ENCODE measurements around the gene FBXL14.

FBXL14 gene, protein sequence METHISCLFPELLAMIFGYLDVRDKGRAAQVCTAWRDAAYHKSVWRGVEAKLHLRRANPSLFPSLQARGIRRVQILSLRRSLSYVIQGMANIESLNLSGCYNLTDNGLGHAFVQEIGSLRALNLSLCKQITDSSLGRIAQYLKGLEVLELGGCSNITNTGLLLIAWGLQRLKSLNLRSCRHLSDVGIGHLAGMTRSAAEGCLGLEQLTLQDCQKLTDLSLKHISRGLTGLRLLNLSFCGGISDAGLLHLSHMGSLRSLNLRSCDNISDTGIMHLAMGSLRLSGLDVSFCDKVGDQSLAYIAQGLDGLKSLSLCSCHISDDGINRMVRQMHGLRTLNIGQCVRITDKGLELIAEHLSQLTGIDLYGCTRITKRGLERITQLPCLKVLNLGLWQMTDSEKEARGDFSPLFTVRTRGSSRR

GRCh38 chr12:1594261-1595025, at the start of gene FBXL14:
FBXL14 (minus strand) TSS chr12:1594581; CDS start chr12:1594066, 515 bp downstream.
- DNase-seq (ENCODE audit: extremely low read depth, low read depth): no peak
- TF ChIP-seq, protein P1, sequence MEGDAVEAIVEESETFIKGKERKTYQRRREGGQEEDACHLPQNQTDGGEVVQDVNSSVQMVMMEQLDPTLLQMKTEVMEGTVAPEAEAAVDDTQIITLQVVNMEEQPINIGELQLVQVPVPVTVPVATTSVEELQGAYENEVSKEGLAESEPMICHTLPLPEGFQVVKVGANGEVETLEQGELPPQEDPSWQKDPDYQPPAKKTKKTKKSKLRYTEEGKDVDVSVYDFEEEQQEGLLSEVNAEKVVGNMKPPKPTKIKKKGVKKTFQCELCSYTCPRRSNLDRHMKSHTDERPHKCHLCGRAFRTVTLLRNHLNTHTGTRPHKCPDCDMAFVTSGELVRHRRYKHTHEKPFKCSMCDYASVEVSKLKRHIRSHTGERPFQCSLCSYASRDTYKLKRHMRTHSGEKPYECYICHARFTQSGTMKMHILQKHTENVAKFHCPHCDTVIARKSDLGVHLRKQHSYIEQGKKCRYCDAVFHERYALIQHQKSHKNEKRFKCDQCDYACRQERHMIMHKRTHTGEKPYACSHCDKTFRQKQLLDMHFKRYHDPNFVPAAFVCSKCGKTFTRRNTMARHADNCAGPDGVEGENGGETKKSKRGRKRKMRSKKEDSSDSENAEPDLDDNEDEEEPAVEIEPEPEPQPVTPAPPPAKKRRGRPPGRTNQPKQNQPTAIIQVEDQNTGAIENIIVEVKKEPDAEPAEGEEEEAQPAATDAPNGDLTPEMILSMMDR (IDR thresholded peaks at IDR 0.05; ENCODE audit: low read depth, low read length, missing control alignments): no peak
- H3K4me3 ChIP-seq (replicated peaks; ENCODE audit: low read depth, low read length): peak within 1 kb of the TSS; percentile 73

DNA sequence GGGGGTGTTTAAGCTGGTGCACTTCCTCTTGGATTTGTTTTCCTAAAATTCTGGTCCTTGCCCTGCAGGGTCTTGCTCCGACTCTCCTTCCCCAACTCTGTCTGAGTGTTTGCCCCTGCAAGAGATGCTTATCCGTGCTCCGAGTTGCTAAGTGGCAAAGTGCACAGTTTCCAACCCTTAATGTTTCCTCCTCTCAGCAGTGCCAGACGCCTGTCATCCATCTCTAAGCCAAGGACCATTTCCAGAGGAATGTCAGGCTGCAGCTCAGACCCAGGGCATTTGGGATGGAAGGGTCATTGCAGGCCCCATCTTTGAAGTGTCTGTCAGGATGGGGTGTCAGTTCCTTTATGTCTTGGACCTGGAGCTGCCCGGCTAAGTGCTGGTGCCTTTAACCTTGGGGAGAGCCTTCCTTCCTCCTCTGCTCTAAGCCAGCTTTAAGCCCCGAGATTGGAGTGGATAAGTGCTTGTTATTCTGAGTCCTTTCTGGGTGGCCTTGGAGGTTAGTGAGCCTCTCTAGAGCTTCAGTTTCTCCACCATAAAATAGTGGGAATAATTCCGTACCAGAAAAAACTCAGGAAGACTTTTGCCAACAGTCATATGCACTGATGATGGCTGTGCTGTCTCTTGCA, 49.6 kb upstream of the FBXL14 start:
- no peak for DNase-seq (ENCODE audit: extremely low read depth, low read depth)
- TF ChIP-seq, protein P1 (IDR thresholded peaks at IDR 0.05; ENCODE audit: low read depth, low read length, missing control alignments): no peak
- H3K4me3 ChIP-seq (replicated peaks; ENCODE audit: low read depth, low read length): no peak overlapping the region

- DNase-seq (ENCODE audit: extremely low read depth, low read depth): no peak
- H3K4me3 ChIP-seq (replicated peaks; ENCODE audit: low read depth, low read length): no peak overlapping the region
- TF ChIP-seq, protein P1 (IDR thresholded peaks at IDR 0.05; ENCODE audit: low read depth, low read length, missing control alignments): no peak
These were observed 48.7 kb upstream of the FBXL14 start for GRCh38 chr12:1643043-1643442.

- TF ChIP-seq, protein P1 (IDR thresholded peaks at IDR 0.05; ENCODE audit: low read depth, low read length, missing control alignments): no peak
- H3K4me3 ChIP-seq (replicated peaks; ENCODE audit: low read depth, low read length): no peak overlapping the region
- DNase-seq (ENCODE audit: extremely low read depth, low read depth): no peak
These were observed 48.1 kb upstream of the FBXL14 start for GRCh38 chr12:1642513-1642912.

- no peak for DNase-seq (ENCODE audit: extremely low read depth, low read depth)
- TF ChIP-seq, protein P1 (IDR thresholded peaks at IDR 0.05; ENCODE audit: low read depth, low read length, missing control alignments): no peak
- H3K4me3 ChIP-seq (replicated peaks; ENCODE audit: low read depth, low read length): no peak overlapping the region
These were observed 46.2 kb upstream of the FBXL14 start for GRCh38 chr12:1640328-1641234.

DNA sequence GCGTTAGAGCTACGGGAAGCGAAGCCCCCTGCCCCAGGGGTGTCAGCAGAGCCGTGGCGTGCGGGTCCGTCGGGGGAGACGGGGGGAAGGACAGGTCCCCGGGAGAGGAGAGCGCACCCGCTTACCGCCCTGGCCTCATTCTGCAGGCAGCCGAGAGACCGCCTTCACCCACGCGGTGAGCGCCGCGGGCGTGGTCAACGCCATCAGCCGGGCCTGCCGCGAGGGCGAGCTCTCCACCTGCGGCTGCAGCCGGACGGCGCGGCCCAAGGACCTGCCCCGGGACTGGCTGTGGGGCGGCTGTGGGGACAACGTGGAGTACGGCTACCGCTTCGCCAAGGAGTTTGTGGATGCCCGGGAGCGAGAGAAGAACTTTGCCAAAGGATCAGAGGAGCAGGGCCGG, 45.2 kb upstream of the FBXL14 start:
- TF ChIP-seq, protein P1 (IDR thresholded peaks at IDR 0.05; ENCODE audit: low read depth, low read length, missing control alignments): no peak
- DNase-seq (ENCODE audit: extremely low read depth, low read depth): no peak
- H3K4me3 ChIP-seq (replicated peaks; ENCODE audit: low read depth, low read length): no peak overlapping the region

Data from HFF-Myc (cell line).